Pancreas (tissue), 10 donors: Measurements from ENCODE around the gene PPM1M. TPM values are rescaled to one million over a fixed set of nuclear protein-coding genes. Genes with fewer than 3 reads are reported as not detected.

ENCODE experiments used
- ATAC-seq, 4 donors: fragments of 200-7000 bp; cut with Tn5 transposase; one replicate each; pipeline versions ENCODE4 v1.8.0 to v1.9.1; 2020; ENCODE audit warnings: mild to moderate bottlenecking in 4 of 4, moderate library complexity in 4 of 4
- DNase-seq, 6 donors: peaks; one replicate each; pipeline ENCODE4 v3.0.0-alpha.2; 2020
- FAIRE-seq: peaks from 2 replicates; lab custom pipeline; 2012; peaks lifted over from hg19 to GRCh38; lab: Jason Lieb, UNC
- H3K27ac ChIP-seq, 4 donors: fragments of 200-600 bp; sonication (generic); 1 replicate in 3 of 4; 2 replicates in 1 of 4; pipeline versions ENCODE4 v1.5.0 to v1.8.0; 2020
- H3K27me3 ChIP-seq, 4 donors: fragments of 200-600 bp; one replicate each; pipeline ENCODE4 v1.8.0; 2021
- H3K36me3 ChIP-seq, 3 donors: fragments of 200-600 bp; sonication (generic) in 1 of 3; one replicate each; pipeline versions ENCODE4 v1.5.0 to v1.8.0; 2020 to 2021
- H3K4me1 ChIP-seq, 3 donors: fragments of 200-600 bp; one replicate each; pipeline ENCODE4 v1.8.0; 2021
- H3K4me3 ChIP-seq, 4 donors: fragments of 200-600 bp; sonication (generic) in 2 of 4; one replicate each; pipeline versions ENCODE4 v1.5.0 to v1.8.0; 2020 to 2021
- H3K9me3 ChIP-seq, 4 donors: fragments of 200-600 bp; one replicate each; pipeline ENCODE4 v1.8.0; 2021
- WGBS, 2 donors: extraction: QIAGEN DNeasy Blood & Tissue Kit; methylation state at CpG; one replicate each; pipeline ENCODE4 v1.1.7; 2013; 5-methylcytosine and 5-hydroxymethylcytosine counted together
- intact Hi-C, 3 donors: fragments of 100-400 bp; cut with DNase I; formaldehyde crosslinking; loops; one replicate each; pipeline versions ENCODE4 v1.11.1 to v1.14.2; 2022
- polyA plus RNA-seq, 2 donors: library from polyadenylated mRNA; stranded (reverse); fragments of 200-250 nt; gene quantifications; one replicate each; pipeline ENCODE4 v1.2.3, GENCODE V29; 2013
- total RNA-seq, 6 donors: library from RNA; stranded (reverse); fragmentation: NEBNext Ultra II Directional in 4 of 6; extraction: Animal tissue kit (Norgen Biotek cat#: 25700) in 4 of 6; gene quantifications; one replicate each; pipeline versions ENCODE4 v1.2.1 to v1.2.4, GENCODE V29; 2021 to 2023
- TF ChIP-seq, protein P1 (sequence below), 4 donors: fragments of 200-600 bp; sonication (generic) in 3 of 4; IDR thresholded peaks; one replicate each; pipeline versions ENCODE4 v1.5.0 to v1.8.0; 2021; ENCODE audit warnings: antibody characterized with exemption in 4 of 4
- donor health status: healthy with polysubstance abuse.
- donor health status: DM: no; HTN: no; CAD: no; lungs with moderate emphysema.
- donor health status: DM: no; HTN: no; CAD: no.
- donor health status: control.
- donor health status: control.
- donor health status: Bipolar disorder and iron deficiency.
- donor health status: DM: yes; HTN: yes; CAD: no.
- donor health status: DM: no; HTN: no; CAD: no.
- donor health status: DM: no; HTN: no; CAD: no.
- donor health status: DM: yes; HTN: yes; CAD: no.

The PPM1M gene
- total and polyA plus RNA-seq, 8 donors = 4.0 to 15.2 (median 7.7) TPM

DNA sequence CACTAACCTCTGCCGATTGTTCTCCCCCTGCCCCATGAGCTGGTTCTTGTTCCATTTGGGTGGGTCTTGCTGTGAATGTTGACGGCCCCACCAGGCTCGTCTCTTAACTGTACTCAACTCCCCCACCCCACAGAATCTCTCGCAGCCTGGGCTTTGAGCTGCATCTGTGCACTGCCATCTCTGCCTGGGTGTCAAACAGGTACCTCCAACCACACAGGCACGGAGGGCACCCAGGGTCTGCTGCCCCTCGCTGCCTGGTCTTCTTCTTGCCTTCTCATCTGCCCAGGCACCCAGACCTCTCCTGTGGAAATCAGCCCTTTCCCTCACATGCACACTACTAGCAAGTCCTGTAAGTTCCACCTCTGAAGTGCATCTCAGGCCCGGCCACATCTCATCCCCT is 30.2 kb upstream of the PPM1M start:
- ATAC-seq (no peak), FAIRE-seq (no peak), DNase-seq (no peak)
- TF ChIP-seq, protein P1, sequence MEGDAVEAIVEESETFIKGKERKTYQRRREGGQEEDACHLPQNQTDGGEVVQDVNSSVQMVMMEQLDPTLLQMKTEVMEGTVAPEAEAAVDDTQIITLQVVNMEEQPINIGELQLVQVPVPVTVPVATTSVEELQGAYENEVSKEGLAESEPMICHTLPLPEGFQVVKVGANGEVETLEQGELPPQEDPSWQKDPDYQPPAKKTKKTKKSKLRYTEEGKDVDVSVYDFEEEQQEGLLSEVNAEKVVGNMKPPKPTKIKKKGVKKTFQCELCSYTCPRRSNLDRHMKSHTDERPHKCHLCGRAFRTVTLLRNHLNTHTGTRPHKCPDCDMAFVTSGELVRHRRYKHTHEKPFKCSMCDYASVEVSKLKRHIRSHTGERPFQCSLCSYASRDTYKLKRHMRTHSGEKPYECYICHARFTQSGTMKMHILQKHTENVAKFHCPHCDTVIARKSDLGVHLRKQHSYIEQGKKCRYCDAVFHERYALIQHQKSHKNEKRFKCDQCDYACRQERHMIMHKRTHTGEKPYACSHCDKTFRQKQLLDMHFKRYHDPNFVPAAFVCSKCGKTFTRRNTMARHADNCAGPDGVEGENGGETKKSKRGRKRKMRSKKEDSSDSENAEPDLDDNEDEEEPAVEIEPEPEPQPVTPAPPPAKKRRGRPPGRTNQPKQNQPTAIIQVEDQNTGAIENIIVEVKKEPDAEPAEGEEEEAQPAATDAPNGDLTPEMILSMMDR (IDR thresholded peaks at IDR 0.05) = no peak
- H3K9me3 ChIP-seq = no peaks in the 10 kb centered on the region
- 95 to 96% methylated on average over 7 of the region's 7 CpGs for WGBS, 2 donors
- peaks cover 13 to 16% (median 15%) of the 10 kb centered on the region in 3 donors for H3K4me1 ChIP-seq
- intact Hi-C loops = no loop called here
- H3K4me3 ChIP-seq = no peak overlapping the region
- H3K36me3 ChIP-seq = peaks cover 0 to 42% (median 21%) of the 10 kb centered on the region in 3 donors
- H3K27me3 ChIP-seq = no peaks in the 10 kb centered on the region
- no peak overlapping the region for H3K27ac ChIP-seq

DNA sequence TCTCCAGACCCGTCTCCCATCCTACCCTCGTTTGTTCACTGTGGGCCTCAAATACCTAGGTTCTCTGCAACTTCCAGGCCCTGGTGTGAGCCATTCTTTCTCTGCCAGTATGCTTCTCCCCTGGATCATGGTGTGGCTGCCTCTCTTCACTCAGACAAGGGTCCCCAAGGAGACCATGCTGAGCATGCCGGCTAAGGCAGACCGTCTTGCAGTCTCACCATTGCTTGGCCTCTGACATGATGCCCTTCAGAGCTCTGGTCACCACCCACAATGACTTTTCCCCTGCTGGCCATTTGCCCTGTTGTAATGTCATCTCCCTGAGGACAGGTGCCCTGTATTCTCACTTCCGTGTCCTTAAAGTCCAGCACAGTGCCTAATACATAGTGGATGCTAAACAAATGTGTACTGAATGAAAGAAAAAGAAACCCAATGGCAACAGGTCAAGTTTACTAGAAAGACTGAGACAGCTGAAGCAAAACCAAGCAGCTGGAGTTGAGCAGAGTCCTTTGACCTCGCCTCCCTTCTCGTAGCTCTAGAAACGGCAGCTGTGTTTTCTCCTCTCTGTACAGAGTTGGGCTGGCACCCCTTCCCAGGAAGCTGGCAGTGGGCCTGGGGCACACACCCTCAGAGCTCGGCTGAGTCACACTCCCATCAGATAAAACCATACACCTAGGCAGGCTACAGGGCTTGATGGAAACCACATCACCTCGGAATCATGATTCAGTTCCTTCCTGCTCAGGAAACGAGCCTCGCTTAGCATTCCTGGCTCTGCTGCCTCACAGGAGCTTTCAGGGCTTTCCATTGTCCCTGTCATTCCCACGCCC is 28.8 kb upstream of the PPM1M start:
- TF ChIP-seq, protein P1 (IDR thresholded peaks at IDR 0.05) = no peak
- 24% methylated on average over 13 of the region's 13 CpGs for WGBS, 2 donors
- H3K27ac ChIP-seq = peak overlapping the region; percentile 54 to 82 (median 74)
- H3K36me3 ChIP-seq = peaks cover 0 to 29% (median 8%) of the 10 kb centered on the region in 3 donors
- H3K27me3 ChIP-seq = no peaks in the 10 kb centered on the region
- ATAC-seq = peak; percentile 92 to 95 (median 94)
- no peaks in the 10 kb centered on the region for H3K9me3 ChIP-seq
- peaks cover 13 to 16% (median 15%) of the 10 kb centered on the region in 3 donors for H3K4me1 ChIP-seq
- intact Hi-C loops = no loop called here
- H3K4me3 ChIP-seq = no peak overlapping the region
- FAIRE-seq = peak; percentile 81
- peak; percentile 85 to 96 (median 94) for DNase-seq

DNA sequence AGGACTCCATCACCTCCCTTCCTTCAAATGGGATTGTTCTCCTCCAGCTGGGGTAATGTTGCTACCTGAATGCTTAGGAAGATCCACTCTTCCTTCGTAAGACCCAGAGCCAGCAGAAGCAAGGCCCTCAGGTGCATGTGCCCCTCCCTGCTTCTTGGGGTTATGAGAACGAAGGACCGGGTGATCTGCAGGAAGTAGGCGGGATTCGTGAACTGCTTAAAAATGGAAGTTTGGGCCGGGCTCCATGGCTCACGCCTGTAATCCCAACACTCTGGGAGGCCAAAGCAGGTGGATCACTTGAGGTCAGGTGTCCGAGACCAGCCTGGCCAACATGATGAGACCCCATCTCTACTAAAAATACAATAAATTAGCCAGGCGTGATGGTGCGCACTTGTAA is 28.2 kb upstream of the PPM1M start:
- intact Hi-C loops = no loop called here
- Histone ChIP-seq H3K36me3 (peaks cover 0 to 23% (median 5%) of the 10 kb centered on the region in 3 donors), H3K27ac (peak overlapping the region; percentile 54 to 82 (median 74)), H3K4me3 (no peak overlapping the region), H3K9me3 (no peaks in the 10 kb centered on the region), H3K4me1 (peaks cover 13 to 16% (median 15%) of the 10 kb centered on the region in 3 donors), H3K27me3 (no peaks in the 10 kb centered on the region)
- ATAC-seq (no peak), DNase-seq (peak in 1 of 6 donors; percentile 35), FAIRE-seq (no peak)
- TF ChIP-seq, protein P1 (IDR thresholded peaks at IDR 0.05) = no peak
- WGBS, 2 donors = 84 to 86% methylated on average over 10 of the region's 10 CpGs

DNA sequence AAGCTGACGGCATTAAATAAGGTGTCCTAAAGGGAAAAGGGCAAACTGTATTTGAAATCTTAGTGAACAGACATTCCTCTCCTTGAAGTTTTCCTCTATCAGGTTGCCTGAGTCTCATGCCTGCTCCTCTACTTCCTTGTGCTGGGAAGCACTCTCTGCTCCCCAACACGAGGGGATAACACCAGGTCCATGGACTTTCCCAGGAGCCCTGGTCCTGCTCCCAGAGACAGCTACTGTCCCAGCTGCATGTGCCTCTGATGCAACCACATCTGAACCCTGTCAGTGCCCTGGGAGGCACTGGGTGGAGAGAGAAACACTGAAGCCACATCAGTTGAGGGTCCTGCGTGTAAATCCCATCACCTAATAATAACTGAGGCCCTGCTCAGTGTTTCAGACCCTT is 27.5 kb upstream of the PPM1M start:
- intact Hi-C loops = no loop called here
- ATAC-seq = no peak
- WGBS, 2 donors = 76 to 87% methylated on average over 3 of the region's 3 CpGs

More for the DNA sequence above, 27.5 kb upstream of the PPM1M start:
- Histone ChIP-seq H3K27me3 (no peaks in the 10 kb centered on the region), H3K9me3 (no peaks in the 10 kb centered on the region), H3K4me3 (no peak overlapping the region), H3K4me1 (peaks cover 13 to 16% (median 15%) of the 10 kb centered on the region in 3 donors), H3K36me3 (peaks cover 0 to 19% (median 5%) of the 10 kb centered on the region in 3 donors), H3K27ac (peak overlapping the region in 1 of 4 donors; percentile 82)
- no peak for FAIRE-seq
- TF ChIP-seq, protein P1 (IDR thresholded peaks at IDR 0.05) = no peak
- DNase-seq = peak in 2 of 6 donors; percentile 10 to 31
